Activated T-cell treated with anti-CD3 and anti-CD28 coated beads for 4 hours (primary cell): ENCODE measurements around the gene ARID1B.

Experiments
- DNase-seq: peaks from one replicate; pipeline ENCODE4 v3.0.0-alpha.2; 2020

Gene ARID1B

DNA sequence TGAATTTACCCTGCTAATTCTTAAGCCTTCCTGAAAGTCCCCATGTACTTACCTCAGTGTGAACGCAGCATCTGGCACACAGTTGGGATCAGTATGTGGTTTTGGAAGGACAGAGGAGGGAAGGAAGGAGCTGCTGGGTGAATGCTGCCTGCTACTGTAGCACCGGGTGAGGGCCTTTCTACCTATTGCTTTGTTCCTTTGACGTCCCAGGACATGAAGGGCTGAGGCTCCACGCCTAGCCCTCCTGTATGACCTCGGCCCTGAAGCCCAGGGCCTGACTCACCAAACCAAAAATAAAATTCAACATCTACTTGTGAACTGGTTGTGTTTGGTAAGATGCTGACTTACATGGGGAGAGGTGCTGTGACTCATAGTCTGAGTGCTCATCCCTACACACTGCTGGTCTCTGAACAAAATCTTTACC is 51.1 kb downstream of the ARID1B start:
- DNase-seq = no peak

DNA sequence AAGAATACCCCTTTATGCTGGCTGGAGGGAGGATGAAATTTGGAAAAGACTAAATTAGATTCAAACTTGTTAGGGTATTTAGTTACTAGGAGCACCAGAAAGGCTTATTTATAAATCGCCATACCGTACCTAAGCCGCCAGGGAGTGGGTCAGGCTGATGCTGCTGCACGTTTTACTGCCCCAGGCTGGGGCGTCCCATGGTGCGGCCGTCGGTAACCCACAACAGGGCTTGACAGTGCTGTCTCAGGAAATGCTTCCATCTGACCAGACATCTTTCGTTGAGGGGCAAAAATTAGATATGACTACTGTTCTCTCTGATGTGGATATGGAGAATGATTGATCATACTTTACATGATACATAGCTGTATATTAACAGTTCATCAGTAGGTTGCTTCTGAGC is 52.9 kb downstream of the ARID1B start:
- DNase-seq = no peak

DNA sequence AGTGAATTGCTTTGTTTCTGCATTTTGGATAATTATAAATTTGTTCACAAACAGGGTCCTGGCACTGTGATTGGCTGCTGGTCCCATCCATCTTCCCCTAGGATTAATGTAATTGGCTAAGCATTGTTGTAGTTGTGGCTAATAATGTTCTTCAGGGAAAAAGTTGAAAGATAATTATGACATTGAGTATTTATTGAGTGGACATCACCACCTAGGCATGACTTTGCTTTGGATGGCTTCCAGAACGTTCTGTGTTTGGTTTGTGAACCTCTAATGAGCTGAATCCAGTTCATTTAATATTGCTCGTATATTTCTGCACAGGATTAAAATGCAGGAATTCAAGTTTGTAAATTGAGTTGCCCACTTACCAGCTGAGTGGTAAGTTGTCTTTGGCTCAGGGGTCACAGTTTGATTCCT is 55.1 kb downstream of the ARID1B start:
- DNase-seq = no peak

DNA sequence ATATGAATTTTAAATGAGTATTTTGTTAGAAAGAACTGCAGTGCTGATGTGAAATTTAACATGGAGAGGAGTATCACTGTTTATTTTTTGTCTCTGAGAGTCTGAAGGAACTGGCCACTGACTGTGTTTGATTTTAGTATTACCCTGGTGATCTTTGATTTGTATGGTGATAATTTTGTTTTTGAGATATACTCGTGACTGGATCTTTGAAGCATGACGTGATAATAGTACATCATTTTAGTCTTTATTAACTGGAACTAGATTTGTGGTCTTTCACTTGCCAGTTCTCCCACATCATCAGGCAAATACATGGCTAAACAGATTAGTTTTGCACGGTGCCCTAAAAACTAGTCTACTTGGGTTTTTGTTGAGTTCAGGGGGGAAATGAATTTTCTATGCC is 55.5 kb downstream of the ARID1B start:
- no peak for DNase-seq

DNA sequence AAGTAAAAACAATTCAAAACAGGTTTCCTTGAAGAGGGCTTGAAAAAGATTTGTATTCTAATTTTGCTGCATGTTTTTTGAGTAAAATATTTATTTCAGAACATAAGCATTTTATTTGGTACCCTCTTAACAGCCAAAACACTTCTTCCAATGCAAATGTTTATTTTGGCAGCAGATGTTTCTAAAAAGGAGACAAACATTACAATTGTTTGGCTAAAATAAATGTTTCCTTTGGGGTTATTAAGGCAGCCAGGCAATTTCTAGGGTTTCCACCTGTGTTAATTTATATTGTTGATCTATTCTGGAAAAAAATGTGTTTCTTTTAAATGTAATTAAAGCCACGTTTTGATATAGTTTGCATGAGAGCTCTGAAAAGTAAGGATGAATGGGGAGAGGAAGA is 56.6 kb downstream of the ARID1B start:
- no peak for DNase-seq

DNA sequence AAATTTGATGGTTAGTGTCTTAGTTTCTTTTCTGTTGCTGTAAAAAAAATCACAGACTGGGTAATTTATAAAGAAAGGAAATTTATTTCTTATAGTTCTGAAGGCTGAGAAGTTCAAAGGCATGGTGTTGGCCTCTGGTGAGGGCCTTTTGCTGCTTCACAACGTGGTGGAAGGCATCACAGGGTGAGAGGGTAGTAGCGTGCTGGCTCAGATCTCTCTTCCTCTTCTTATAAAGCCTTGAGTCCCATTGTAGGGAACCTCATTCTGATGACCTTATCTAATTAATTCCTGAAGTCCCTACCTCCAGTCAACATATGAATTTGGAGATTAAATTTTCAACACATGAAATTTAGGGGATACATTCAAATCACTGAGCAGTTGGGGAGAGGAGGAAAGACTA is 62.0 kb downstream of the ARID1B start:
- DNase-seq = no peak

DNA sequence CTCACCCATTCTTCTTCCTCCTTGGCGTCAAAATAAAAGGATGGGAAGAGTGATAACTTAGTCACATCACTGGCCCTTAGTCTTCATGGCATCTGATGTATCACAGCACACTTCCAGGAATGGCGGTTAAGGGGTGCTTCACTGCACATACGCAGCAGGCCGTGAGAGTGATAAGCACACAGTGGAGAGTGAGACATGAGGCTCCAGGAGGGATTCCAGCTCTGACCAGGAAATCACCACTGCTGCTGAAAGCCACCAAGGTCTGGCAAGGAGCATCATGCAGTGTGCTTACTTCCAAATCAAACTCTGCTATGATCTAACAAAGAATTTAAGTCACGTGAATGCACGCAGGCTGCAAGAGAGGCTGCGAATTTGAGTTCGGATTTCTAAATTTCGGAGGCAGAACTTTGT is 62.4 kb downstream of the ARID1B start:
- DNase-seq = no peak

DNA sequence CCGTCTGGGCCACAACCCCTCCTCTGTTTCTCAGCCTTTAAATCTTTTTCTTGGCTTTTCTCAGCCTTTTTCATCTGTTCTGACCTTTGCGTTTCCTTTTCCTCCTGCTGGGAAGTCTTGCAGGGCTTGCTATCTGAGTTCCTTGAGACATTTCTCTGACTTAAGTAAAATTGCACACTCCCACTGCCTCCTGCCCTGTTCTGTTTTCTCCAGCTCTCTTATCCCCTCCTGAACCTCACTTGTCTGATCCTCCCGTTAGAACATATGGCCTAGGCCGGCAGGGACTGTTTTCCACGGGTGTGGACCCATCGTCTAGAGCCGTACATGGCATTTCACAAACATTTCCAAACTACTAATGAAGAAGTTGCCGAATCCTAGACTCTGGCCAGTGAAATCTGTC is 63.0 kb downstream of the ARID1B start:
- no peak for DNase-seq

DNA sequence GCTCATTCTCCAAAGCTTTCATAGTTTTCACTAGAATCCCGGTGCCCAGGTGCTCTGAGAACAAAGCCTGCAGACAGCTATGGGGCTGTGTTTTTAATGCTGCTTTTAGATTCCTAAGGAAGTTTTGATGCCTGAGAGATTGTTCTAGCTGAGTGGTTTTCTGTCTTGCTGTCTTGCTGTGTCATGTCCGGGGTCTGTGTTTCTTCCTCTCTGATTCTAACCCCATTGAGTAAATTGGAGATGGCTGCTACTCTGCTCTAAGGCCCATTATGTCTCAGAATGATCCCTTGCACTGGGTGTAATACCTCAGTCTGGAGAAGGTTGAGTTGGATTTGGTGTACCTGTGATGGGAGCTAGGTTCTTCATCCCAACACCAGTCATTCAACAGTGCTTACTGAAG is 63.4 kb downstream of the ARID1B start:
- DNase-seq = no peak

DNA sequence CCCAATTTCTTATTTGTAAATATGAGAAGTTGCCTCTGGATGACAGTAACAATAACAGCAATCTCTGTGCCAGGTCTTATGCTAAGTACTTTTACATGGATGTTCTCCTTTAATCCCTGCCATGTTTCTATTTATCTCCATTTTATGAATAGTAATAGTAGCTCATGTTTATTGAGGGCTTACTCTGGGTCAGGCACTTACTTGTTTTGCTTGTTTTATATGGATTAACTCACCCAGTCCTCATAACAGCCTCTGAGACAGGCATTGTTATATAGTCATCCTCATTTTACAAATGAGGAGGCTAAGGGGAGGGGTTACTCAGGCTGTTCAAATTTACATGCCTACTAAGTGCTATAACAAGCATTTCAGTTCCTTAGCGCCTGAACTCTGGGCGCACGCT is 64.3 kb downstream of the ARID1B start:
- DNase-seq = no peak

DNA sequence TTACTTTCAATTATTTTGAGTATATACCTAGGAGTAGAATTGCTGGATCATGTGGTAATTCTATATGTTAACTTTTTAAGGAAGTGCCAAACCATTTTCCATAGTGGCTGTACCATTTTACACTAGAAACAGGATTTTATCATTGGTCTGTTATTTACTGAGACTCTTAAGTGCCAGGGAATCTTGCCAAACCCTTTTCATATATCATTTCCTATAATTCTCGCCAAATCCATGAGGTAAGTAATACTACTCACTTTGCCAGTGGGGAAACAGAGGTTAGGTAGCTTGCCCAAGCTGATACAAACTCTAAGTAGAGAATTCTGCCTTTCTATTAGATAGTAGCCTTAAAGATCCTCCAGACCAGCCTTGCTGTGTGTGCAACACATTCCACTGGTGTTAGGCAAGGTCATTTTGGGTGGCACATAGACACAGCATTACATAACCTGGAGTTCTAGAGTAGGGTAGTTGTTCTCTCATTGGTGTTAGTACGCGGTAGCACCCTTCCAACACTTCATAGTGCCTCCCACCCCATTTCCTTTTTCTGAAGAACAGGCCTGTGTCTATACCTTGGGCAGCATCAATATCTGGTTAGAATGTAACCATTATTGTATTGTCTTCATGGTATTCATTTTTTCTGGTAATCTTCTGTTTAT is 65.5 kb downstream of the ARID1B start:
- no peak for DNase-seq

DNA sequence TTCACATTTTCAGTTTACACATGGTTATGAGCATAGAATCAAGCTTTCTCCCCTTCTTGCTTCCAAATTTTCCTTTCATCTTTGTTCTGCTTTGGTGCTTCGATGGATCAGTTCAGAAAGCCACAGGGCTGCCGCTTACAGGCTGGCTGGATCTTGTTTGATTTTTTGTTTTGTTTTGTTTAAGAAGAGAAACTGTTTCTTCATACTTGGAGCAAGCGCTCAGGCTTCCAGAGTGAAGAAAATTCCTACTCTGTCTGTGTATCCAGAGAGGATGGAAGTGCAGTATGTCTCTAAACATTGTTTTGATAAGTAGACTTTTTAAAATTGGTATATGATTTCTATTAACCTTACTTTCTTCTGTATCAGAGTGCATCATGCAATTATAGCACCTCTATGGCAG is 66.9 kb downstream of the ARID1B start:
- no peak for DNase-seq

DNA sequence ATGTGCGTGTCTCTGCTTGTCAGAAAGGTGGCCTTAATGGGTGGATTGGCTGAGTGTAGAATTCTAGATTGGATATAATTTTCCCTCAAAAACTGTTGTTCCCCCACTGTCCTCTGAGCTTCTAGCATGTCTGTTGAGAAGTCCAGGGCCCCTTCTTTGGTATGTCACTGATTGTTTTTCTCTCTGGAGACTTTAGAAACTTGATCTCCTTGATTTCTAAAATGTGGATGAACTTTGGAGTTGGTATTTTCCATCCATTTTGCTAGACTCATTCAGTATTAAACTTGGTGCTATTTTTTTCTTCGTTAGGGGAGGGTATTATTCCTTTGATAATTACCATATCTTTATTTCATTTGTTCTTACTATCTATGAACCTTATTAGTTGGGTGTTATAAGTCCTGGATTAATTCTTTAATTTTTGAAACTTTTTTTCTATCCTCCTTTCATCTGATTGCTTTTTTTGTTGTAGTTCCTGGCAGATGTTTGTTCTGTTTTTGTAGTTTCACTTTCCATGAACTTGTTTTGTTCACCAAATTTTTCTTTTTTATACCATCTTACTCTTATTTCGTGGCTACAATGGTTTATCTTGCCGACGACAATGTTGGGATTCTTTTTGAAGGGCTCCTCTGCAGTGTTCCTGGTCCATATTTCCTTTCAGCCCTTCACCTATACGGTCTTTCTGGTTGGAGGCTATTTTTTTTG is 68.4 kb downstream of the ARID1B start:
- no peak for DNase-seq

DNA sequence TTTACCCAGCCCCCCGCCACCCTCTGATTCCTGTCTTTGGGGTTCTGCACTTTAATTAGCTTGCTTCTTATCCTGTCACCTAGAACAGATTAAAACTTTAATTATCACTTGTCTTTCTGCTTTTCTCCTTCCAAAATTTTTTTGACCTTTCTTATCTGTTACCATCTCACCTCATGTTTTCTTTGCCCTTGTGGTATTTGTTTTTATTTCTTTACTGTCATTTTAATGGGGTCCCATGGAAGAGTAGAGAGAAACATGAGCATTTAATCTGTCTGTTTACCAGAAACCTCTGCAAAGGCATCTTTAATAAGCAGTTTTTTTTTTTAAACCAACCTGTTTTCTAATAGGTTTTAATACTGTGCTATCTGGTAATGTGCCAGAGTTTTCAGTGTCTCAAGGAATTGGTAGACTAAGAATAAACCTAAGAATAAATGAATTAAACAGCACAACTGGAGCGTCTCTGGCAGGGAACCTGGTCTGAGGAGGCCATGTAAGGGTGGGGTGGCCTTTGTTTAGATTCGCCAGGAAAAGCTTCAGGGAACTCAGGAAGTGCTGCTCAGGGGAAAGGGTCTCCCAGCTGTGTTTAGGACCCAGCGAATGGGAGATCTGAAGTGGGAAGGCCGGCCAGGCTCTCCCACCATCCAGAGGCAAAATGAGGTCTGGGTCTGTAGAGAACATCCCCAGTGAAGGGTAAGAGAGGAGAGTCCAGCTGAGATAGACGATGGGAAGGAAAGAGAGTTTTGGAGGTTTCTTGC is 69.8 kb downstream of the ARID1B start:
- DNase-seq = no peak

DNA sequence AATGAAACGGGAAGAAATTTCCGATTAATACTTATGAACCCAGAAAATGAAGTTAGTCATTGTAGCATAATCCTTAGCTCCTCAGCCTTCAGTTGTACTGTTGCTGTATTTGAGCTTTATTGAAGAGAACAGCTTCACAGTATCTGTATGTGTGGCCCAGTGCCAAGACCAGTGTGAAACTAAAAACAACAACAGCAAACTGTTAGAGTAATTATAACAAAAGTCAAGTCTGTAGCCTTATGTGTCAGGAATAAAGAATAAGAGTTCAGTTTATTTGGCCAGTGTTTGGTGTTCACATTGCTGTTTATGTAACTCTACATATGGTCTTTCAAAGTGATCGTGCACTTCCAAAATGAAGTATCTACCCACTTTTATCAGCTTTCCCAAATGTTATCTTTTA is 70.9 kb downstream of the ARID1B start:
- no peak for DNase-seq

DNA sequence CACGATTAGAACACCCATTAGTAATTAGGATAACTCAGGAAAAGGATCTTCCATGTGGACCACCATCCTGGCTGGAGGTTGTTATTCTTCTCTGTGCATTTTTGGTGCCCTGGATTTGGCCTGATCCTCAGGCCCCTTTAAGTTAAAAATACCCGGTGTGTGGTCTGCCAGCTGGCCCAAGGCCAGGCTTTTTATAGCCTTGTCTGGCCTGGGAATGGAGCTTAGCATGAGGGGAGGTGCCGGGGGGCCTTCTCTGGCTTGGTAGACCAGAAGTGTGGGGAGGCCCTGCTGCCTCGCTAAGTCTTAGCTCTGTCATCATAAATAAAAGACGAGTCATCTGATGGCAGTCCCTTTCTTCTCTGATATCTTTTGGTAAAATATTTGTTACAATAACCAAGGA is 71.4 kb downstream of the ARID1B start:
- DNase-seq = no peak

DNA sequence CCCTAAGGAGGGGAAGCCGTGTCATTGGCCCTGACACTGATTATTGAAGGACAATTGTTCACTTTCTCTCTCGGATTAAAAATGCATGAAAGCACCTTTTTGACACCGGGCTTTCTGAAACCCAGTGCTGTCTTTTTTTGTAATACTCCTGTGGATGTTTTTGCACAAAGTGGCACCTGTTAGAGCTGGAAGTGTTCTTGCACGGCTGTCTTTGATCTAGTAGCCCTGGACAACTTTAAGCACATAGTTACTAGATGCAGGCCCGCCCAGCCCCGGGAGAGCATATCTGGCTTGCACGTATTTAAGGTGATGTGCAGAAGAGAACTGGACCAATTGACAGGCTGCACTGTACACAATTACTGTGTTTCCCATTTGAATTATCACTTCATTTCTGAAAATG is 72.6 kb downstream of the ARID1B start:
- no peak for DNase-seq

DNA sequence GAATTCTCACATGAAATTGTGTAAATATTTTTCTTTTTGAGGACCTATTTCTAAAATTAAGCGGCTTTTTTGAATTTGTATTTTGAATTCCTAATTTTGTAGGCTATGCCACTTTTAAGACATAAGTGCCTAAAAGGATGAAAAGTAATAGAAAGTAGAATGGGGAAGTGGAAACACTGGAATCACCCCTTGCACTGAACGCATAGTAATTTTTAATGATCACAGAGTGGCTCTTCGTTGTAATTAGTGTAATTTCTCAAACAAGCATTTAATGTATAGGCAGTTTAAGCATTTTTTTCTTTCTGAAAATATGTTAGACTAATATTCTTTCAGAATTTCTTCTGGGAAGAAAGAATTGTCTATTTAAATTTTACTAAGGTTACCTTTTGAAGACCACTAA is 73.2 kb downstream of the ARID1B start:
- no peak for DNase-seq

DNA sequence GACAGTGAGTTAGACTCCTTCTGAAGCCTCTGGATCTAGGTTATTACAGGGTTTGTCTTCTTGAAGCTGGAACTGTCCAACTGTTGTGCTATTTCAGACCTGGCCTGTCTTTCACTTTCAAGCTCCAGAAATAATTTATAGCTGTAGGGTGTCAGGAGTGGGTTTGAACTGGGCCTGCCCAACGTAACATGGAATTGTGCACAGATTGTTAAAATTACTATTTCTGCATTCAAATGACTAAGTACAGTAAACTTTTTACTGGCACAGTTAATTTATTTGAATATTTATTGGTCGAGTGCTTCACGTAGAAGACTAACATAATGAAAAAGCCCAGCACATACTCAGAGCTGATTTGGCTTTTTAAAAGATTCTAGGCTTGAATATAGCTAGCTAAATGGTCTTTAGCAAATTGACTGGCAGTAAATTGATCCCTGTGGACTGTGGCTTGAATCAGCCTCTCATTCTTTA is 74.3 kb downstream of the ARID1B start:
- no peak for DNase-seq

DNA sequence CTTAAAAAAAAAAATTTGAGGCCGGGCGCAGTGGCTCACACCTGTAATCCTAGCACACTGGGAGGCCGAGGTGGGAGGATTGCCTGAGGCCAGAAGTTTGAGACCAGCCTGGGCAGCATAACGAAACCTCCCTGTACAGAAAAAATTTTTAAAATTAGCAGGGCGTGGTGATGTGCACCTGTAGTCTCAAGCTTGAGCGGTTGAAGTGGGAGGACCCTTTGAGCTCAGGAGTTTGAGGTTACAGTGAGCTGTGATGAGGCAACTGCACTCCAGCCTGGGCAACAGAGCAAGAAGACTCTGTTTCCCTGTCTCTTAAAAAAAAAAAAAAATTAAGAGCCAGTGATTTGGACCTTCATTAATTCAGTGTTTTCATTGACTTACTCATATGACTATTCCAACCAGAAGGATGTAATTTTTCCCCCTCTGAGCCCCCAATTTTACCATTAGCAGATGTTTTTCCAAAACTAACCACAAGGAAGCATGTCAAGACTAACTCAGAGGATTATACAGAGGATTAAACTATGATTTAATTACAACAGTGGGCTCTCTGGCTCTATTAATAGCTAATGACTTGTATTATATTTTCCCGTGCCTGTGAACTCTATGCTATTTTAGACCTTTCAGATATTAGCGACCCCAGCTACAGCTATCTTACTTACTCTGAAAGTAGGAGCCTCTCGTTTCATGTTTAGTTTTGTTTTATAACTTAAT is 75.1 kb downstream of the ARID1B start:
- no peak for DNase-seq

DNA sequence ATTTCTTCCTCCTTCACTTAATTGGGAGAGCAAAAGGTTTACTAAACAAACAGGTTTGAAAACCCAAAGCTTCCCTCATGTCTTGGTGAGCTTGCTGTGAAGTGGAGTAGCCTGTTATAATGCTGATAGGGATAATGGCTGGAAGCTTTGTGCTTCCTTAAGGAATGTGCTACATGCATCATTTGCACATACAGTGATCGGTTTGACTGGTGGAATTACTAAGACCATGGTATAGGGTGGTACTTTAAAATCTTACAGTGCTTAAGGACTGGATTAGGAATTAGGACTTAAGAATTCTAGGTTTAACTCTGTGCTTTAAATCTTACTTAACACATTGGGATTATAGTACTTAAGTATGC is 75.7 kb downstream of the ARID1B start:
- no peak for DNase-seq

DNA sequence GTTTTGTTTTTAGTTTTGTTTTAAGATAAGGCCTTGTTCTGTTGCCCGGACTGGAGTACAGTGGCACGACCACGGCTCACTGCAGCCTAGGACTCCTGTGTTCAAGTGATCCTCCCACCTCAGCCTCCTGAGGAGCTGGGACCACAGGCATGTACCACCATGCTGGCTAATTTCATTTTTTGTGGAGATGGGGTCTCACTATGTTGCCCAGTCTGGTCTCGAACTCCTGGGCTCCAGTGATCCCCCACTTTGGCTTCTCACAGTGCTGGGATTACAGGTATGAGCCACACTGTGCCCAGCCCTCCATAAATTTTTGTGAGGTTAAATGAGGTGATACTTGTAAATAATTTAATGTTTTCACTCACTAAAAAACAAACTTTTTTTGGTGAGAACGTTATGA is 76.6 kb downstream of the ARID1B start:
- DNase-seq = no peak

DNA sequence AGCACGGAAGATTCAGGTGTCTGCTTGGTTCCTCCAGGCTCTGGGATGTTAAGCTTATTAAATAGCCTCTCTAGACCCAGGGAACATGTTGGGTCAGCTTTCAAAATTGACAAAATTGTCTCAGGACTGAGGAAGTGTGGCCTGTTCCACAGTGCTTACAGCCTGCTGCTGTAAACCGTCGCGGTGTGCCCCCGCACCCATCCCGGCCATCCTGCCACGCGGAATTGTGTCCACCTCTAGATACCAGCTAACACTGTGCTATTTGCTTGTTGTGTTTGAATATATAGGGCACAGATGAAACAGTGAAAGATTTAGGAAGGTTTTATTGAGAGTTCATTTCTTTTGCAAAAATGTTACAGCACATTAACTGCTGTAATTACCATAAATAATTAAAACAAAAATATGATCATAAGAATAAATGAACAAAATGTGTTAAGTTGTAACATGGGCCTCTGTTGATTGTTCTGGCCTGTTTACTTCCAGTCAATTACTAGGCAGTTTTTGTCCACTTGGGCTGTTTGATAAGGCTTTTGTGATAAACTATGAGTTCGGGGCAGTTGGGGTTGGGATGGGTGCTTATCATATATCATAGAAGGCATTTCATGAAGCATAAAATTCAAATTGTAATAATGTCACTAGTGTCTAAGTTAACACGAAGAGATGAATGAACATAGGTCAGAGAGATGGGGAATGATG is 77.4 kb downstream of the ARID1B start:
- DNase-seq = no peak
